GM19023 (cell line): ENCODE results near the gene STAT5B.
"Not testable (repeated sequence)": the region's sequence is repeated elsewhere in the genome, so short reads cannot be mapped to it uniquely, and the experiment has no call there.

Source experiments
- ATAC-seq: cut with Tn5 transposase; IDR thresholded peaks from one replicate; pipeline ENCODE4 v1.9.1; 2021; ENCODE audit warnings: mild to moderate bottlenecking, moderate library complexity; ENCODE audit not compliant: unreplicated experiment

Gene STAT5B

DNA sequence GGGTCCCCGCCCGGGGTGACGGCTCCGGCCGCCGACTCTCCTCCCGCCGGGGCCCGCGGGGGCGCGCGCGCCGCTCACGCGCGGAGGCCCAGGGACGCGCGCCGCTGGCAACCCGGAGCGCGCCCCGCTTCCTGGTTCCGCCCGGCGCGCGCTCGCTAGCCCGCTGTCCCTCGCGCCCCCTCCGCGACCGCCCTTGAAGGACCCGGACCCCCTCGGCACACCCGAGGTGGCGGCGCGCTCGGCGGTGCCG lies at the start of gene STAT5B:
STAT5B (minus strand) TSS at position 33 of the 250 bp plus-strand sequence. CDS start 44,264 bp downstream, outside the sequence.
- peak; percentile 62 for ATAC-seq

DNA sequence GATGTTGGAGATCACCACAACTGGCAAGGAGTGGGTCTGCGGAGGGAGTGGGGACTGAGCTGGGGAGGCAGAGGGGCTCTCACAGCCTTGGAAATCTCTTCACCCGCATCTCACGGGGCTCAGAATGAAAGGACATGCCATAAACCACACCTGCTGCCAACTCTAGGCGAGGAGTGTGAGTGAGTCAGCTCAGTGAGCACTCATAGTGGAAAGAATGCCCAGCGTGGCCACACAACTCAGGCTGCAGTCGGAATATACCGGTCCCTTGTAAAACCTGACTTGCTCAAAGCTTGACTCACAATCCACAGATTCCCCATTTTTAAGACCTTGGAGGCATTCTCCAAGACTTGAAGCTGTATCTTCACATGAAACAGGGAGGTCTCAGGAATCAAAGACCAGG lies 48.8 kb upstream of the STAT5B start:
- no peak for ATAC-seq

DNA sequence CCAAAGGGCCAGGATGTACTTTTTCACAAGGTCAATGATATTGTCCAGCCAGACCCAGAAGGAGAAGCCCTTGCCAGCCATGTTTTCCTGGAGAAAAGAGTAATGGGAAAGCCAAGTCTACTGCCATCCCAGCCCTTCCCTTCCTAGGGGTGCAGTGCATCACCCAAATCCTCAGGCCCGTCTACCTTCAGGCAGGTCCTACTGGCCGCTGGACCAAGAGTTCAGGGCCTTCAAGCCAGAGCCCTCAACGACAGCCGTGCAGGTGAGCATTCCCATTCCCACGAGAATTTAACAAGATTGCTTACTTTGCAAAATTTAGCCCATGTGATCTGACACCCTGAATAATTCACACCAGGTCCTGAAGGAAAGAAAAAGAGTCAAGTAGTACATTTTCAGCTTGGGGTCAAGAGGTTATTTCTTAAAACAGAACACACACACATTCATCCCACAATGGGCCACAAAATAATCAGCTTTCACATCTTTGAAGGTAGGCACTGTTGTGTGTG lies 47.1 kb upstream of the STAT5B start:
- no peak for ATAC-seq

DNA sequence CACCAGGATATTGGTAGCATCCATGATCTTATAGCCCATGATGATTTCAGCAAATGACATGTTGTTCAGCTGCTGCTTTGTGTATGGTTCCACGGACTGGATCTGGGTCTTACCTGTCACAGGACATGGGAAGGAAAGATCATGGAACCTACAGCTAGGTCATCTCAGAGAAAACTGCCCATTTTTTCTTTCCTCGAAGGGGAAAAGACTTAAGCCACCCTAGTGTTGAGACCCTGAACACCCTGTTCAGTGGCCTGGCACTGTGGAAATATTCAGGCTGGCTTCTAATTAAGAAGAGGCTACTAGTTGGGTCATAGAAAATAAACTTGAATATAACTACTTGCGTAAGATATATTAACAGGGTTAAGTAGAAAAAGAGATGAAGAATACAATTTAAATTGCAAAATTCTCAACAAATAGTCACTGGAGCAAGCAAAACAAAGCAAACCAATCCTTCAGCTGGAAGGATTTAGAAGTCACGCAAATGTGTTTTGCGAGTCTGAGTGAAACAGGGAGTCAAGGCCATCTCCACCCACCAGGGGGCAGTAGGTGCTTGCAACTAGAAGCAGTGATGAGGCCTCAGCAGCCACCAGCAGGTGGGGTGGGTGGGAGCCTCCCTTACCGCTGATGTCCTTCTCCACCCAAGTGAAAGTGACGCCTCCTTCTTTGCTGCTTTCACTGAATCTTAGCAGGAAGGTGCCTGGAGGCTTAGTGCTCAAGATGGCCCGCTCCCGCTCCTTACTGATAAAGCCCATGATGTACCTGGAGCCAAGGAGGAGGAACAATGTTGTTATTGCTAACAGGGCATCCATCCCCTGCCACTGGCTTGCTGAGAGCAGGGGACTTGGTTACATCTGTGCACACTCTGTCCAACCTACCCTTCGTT lies 46.4 kb upstream of the STAT5B start:
- ATAC-seq = no peak

DNA sequence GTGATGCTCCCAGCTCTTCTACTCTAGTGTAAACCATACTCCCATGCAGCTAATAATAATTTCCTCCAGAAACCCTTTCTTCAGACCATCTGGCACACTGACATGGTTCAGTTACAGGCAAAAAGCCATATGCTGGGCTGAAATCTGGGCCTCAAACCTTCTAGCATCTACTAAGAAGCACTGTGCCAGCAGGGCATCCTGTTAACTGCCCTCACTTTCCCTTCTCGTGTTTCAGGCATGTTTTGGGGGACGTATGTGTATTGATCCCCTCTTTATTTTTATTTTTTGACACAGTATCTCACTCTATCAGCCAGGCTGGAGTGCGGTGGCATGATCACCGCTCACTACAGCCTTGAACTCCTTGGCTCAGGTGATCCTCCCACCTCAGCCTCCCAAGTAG lies 45.4 kb upstream of the STAT5B start:
- no peak for ATAC-seq

DNA sequence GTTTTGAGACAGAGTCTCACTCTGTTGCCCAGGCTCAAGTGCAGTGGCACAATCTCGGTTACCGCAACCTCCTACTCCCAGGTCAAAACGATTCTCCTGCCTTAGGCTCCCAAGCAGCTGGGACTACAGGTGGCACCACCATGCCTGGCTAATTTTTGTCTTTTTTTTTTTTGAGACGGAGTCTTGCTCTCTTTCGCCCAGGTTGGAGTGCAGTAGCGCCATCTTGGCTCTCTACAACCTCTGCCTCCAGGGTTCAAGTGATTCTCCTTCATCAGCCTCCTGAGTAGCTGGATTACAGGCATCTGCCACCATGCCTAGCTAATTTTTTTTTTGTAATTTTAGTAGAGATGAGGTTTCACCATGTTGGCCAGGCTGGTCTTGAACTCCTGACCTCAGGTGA lies 41.8 kb upstream of the STAT5B start:
- not testable (repeated sequence) for ATAC-seq

DNA sequence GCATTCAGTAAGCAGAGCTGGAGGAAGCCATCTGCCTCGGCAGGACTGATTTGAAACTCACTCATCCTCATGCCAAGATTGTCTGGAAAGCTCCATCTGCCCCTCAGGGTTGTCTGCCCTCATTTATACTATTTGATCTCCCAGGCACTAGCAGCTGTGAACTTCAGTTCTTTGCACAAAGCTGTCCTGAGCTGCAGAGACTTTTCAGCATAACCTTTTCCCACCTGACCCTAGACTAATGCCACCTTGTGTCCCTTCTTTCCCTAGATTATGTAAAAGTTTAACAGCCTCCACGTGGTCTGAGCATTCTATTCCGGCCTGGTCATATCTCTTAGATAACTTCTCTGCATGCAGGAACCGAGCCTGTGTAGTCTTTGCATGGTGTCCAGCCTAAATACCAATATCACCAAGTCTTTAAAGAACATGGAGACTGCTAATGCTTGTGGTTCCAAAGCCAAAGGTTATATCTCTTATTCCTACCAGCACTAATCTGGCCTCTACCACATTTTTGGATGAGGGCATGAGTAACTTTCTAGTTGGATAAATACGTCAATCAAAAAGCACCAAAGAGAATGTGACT lies 41.2 kb upstream of the STAT5B start:
- no peak for ATAC-seq

DNA sequence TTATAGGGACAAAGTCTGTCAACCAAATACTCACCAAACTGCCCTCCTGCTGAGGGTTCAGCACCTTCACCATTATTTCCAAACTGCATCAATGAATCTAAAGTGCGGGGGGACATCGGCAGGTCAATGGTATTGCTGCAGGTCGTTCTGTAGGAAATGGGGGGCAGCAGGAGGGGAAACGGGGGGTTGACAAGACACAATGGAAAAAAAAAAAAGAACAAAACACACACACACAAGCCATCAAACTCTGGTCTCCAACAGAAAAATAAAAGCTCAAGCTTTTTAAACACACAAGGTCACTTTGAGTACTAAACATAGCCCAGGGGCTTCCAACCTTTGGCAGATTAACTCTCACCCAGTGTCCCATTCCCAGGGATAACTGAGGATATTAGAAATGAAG lies 40.6 kb upstream of the STAT5B start:
- ATAC-seq = no peak

DNA sequence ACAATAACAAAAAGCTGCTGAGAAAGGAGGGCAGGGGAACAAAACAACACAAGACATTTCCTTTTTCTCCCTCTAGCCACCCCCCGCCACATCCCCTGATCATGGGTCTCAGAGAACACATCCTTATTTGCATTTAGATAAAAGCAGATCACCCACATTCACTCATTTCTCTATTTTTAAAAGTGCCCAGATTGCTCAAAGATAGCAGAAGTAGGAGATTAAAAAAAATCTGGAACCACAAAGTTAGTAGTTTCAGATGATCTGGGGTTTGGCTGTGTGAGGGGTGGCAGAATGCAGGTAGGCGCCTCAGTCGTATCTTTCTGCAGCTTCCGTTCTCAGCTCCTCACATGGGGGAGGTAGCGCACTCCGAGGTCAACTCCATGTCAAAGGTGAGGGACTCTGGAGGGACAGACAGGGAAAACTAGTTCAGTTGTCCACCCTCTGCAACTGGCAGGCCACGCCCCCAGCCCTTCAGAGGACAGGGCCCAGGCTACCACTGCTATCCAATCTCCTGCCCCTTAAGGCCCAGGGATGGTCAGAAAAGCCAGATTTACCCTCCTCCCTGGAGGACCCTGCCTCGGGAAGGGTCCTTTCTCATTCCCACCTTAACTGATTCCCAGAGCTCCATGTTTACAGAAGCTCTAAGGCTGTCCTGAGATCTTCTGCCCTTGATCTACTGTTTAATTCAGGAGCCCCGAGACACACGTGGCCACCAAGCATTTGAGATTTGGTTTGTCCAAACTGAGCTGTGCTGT lies 39.4 kb upstream of the STAT5B start:
- no peak for ATAC-seq

DNA sequence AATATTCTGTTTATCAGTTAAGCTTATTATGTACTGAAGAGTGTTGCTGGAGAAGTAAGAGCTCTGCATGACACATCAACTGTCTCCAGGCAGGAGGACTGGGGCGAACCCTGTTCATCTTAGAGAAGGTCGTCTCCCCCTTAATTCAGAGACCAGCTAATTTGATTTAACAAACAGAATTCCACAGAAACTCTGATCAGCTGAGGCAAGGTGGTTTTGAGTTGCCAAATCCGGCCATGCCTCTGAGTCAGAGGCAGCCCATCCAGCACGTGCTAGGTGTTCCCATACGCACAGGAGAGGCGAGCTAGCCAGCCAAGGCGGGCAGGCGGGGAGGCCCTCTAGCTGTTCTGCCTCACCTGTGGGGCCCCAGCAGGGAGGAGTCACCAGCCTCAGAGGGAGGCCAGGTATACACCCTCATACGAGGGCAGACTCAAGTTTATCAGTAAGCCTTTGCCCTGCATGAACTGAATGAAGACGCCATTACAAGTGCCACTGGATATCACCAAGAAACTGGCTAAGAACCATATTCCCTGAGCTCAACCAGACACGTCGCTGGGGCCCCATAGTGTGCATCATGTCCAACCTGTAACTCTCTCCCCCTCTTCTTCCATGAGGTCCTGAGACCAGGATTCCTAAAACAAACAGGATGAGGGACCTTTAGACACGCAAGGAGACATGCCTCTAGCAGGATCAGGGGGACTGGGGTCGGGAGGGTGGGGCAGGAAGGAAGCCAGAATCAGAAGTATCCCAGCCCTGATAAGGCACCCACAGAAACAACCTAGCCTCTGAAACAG lies 37.8 kb upstream of the STAT5B start:
- ATAC-seq = no peak

DNA sequence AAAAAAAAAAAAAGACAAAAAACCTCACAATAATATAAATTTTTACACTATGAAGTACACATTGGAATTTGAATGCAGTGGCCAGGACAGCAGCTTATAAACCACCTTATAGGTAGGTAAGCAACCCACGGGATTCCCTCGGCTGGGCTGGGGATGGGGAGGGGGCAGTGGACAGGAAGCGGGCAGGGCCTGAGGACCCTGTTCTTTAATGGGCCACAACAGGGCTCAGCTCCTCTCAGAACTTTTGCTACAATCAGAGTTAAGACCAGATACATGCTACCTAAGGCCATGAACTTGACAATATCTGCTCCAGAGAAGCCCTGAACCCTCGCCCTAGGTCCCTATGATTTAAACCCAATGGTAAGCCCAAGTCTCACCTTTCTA lies 37.2 kb upstream of the STAT5B start:
- no peak for ATAC-seq

DNA sequence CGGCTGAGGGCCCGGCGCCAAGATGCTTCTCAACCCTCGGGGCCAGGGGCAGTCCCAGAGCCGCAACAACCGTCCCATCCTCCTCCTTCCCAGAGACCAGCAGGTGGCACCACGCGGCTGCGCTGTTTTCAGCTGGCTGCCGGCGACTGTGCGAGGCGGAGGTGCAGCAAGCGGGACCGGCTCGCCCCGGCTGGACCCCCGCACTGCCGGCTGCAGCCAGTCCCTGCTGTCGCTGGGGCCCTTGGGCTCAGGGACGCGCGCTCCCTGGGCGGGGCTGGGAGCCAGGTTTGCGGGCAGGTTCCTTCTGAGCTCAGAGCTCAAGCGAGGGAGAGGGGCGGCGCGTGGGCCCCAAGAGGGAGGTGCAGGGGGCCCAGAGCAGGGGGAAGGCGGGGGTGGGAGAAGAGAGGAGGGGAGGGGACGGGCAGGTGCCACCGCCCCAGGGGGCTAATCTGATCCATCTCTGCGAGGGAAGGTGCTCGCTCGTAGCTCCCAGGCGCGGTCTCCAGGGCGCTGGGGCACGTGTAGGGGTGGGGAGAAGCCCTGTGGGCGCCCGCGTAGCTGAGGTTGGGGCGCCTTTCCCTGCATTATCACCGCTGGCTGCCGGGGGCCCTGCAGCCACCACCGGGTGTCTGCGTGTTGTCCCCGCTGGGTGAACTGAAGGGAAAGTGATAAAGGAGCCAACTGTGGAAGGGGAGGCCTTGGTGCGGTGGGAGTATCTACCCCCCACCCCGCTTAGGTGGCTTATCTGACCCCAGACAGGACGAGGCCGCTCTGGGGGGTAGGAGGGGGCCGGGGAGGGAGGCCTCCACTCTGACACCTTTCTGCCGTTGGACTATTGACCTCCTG lies 36.3 kb upstream of the STAT5B start:
- peak; percentile 72 for ATAC-seq

DNA sequence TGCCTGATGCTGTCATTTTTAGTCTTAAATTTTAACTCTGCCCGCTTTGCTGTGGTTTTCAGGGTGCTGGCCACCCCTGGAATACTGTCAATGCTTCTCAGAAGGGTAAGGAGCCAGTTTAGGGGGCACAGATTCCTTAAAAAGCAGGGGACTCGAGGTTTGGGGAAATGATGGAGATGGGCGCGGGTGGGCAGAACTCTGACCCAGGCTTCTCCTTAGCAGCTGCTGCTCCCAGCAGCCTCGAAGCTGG lies 35.8 kb upstream of the STAT5B start:
- no peak for ATAC-seq

DNA sequence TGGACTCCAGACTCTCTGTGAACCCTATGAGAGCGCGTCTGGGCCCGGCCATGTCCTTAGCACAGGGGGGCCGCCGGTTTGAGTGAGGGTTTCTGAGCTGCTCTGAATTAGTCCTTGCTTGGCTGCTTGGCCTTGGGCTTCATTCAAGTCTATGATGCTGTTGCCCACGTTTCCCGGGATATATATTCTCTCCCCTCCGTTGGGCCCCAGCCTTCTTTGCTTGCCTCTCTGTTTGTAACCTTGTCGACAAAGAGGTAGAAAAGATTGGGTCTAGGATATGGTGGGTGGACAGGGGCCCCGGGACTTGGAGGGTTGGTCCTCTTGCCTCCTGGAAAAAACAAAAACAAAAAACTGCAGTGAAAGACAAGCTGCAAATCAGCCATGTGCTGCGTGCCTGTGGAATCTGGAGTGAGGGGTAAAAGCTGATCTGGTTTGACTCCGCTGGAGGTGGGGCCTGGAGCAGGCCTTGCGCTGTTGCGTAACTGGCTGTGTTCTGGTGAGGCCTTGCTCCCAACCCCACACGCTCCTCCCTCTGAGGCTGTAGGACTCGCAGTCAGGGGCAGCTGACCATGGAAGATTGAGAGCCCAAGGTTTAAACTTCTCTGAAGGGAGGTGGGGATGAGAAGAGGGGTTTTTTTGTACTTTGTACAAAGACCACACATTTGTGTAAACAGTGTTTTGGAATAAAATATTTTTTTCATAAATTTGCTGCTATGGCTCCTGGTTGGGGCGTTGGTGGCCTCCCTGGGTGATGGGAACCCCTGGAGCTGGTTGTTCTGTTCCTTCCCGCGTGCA lies 35.2 kb upstream of the STAT5B start:
- no peak for ATAC-seq

DNA sequence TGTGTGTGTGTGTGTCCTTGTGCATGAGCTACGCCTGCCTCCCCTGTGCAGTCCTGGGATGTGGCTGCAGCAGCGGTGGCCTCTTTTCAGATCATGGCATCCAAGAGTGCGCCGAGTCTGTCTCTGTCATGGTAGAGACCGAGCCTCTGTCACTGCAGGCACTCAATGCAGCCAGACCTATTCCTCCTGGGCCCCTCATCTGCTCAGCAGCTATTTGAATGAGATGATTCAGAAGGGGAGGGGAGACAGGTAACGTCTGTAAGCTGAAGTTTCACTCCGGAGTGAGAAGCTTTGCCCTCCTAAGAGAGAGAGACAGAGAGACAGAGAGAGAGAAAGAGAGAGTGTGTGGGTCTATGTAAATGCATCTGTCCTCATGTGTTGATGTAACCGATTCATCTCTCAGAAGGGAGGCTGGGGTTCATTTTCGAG lies 34.6 kb upstream of the STAT5B start:
- no peak for ATAC-seq

DNA sequence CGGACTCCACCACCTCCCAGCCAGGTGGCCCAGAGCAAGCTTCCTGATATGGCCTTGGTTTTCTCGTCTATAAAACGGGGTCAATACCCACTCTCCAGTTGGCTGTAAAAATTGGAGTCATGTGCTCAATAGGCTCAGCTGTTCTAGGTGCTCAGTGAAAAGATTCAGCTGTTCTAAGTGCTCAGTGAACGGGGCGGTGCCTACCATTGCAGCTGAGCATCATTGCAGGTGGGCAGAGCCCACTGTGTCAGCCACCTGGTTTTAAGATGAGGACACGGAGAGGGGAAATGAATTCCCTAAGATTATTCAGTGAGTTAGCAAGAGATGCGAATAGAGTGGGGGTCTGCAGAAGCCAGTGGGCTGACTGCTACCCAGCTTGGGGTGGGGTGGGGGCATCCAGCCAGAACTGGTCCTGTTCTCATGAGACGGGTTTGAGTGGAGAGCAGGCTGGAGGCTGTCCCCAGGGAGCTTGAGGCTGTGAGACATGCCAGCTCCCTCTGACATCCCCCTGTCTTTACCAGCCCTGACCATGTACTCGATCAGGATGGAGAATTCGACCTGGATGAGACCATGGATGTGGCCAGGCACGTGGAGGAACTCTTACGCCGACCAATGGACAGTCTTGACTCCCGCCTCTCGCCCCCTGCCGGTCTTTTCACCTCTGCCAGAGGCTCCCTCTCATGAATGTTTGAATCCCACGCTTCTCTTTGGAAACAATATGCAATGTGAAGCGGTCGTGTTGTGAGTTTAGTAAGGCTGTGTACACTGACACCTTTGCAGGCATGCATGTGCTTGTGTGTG lies 34.0 kb upstream of the STAT5B start:
- ATAC-seq = no peak

DNA sequence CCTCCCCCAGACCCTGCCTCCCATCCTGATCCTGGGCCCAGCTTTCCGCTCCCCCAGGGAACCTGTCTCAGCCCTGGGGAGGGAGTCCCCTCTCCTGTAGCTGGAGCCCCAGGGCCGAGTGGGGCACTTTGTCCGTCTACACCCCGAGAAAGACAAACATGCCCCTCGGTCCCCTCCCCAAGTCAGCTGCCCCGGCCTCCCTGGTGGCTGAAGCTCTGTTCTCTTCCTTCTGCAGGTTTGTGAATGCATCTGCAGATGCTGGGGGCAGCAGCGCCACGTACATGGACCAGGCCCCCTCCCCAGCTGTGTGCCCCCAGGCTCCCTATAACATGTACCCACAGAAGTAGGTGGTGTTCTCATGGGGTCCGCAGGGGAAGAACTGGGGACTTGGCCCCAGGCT lies 33.0 kb upstream of the STAT5B start:
- ATAC-seq = no peak

DNA sequence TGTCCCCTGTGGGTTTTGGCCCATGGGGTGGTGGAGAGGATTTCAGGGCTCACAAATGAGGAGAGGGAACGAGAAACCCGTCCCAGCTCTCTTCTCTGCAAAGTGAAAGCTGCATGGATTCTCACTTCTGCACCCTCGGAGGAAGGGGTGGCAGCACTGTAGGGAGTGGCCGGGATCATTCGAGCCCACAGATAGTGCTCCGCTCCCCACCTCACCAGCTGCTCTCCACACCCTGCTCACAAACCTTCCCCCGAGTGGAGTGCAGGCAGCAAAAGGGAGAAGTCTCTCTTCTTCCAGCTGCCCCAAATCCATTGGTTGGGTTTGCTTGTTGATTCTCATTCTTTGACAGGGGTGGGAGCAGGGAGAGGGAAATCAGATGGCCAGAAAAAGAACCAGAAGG lies 32.3 kb upstream of the STAT5B start:
- no peak for ATAC-seq

DNA sequence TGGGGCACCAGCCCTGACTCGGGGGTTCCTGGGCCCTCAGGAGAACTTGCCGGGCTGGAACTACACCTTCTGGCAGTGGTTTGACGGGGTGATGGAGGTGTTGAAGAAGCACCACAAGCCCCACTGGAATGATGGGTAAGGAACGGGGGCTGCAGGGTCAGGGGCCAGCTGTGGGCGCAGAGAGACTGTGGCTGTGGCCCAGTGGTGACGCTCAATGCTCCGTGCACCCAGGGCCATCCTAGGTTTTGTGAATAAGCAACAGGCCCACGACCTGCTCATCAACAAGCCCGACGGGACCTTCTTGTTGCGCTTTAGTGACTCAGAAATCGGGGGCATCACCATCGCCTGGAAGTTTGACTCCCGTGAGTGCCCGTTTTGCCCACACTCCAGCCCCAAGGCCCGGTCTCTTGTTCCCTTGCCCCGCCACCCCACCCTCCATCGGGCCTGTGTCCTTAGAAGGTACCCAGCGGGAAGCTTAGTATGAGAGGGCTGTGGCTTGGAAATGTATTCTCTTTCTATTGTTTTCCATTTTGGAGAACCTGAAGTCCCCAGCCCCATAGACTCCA lies 31.3 kb upstream of the STAT5B start:
- ATAC-seq = no peak
